ENCODE data around the gene STK40. TPM values are rescaled to one million over a fixed set of nuclear protein-coding genes. Genes with fewer than 3 reads are reported as not detected.

The STK40 gene
- total RNA-seq, 2 donors from 2014 or later: 30.8 to 111 TPM

DNA sequence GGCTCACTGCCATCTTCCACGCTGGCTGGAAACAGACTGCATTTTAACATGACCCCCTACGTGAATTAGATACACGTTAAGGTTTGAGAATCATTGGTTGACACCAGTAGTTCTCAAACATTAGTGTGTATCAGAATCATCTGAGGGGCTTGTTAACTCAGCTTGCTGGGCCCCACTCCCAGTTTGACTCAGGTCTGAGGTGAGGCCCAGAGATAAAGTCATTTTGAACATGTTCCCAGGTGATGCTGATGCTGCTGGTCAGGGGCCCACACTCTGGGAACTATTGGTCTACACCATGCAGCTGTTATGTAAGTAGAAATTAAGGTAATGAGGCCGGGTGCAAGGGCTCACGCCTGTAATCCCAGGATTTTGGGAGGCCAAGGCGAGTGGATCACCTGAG is 10.6 kb upstream of the STK40 start:
- 77% methylated on average over 6 of the region's 6 CpGs for WGBS
- Histone ChIP-seq H3K36me3 (peaks cover 8 to 15% of the 10 kb centered on the region in 2 donors), H3K9me3 (no peaks in the 10 kb centered on the region), H3K4me3 (no peak overlapping the region), H3K27ac (no peak overlapping the region), H3K4me1 (replicated peaks) (no peaks in the 10 kb centered on the region), H3K27me3 (replicated peaks; ENCODE audit: insufficient read depth) (no peaks in the 10 kb centered on the region)
- TF ChIP-seq, protein P1, sequence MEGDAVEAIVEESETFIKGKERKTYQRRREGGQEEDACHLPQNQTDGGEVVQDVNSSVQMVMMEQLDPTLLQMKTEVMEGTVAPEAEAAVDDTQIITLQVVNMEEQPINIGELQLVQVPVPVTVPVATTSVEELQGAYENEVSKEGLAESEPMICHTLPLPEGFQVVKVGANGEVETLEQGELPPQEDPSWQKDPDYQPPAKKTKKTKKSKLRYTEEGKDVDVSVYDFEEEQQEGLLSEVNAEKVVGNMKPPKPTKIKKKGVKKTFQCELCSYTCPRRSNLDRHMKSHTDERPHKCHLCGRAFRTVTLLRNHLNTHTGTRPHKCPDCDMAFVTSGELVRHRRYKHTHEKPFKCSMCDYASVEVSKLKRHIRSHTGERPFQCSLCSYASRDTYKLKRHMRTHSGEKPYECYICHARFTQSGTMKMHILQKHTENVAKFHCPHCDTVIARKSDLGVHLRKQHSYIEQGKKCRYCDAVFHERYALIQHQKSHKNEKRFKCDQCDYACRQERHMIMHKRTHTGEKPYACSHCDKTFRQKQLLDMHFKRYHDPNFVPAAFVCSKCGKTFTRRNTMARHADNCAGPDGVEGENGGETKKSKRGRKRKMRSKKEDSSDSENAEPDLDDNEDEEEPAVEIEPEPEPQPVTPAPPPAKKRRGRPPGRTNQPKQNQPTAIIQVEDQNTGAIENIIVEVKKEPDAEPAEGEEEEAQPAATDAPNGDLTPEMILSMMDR (IDR thresholded peaks at IDR 0.05): no peak
- TF ChIP-seq POLR2AphosphoS5 (IDR thresholded peaks at IDR 0.05): no peak
- no peak for TF ChIP-seq POLR2A (IDR thresholded peaks at IDR 0.05)
- no peak for DNase-seq (ENCODE audit: low spot score)
- intact Hi-C loops (cut with DNase I): no loop called here

DNA sequence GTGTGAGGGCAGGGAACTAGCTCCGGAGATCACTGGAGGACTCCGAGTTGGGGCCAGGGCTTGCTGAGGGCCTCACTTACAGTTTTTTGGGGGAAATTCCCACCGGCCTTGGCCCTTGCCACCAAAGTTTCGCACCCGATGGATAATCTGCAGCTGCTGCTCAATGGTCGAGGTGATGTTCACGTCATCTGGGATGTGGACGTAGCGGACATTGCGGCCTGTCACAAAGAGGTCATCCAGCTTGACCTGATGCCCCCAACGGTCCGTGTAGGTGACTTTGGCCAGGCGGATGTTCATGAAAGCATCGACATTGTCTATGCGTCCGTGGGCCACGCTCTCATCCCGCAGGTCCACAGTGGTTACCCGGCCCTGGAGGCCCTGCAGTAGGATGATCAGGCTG is 8.0 kb upstream of the STK40 start:
- DNase-seq (ENCODE audit: low spot score): no peak
- H3K27me3 ChIP-seq (replicated peaks; ENCODE audit: insufficient read depth): no peaks in the 10 kb centered on the region
- WGBS: 94% methylated on average over 19 of the region's 19 CpGs
- H3K4me1 ChIP-seq (replicated peaks): no peaks in the 10 kb centered on the region
- H3K27ac ChIP-seq: no peak overlapping the region
- intact Hi-C loops (cut with DNase I): no loop called here
- H3K9me3 ChIP-seq: no peaks in the 10 kb centered on the region
- TF ChIP-seq, protein P1 (IDR thresholded peaks at IDR 0.05): no peak
- TF ChIP-seq POLR2A (IDR thresholded peaks at IDR 0.05): no peak
- no peak for TF ChIP-seq POLR2AphosphoS5 (IDR thresholded peaks at IDR 0.05)
- peaks cover 8 to 15% of the 10 kb centered on the region in 2 donors for H3K36me3 ChIP-seq
- no peak overlapping the region for H3K4me3 ChIP-seq

DNA sequence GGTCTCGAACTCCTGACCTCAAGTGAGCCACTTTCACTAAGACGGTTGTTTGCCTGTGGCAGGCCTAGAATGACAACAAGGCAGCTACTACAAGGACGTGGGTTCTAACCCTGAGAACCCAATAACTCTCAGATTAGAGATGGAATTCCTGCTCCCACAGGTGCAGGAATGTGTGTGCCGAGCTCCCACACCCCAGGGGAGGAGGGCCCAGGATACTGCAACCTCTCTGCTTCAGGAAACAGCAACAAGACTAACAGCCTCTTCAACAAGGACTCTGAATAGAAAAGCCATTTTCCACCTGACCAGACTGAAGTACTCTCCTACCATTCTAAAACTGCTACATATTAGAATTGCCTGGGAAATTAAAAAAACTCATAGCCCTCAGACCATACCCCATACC is 7.1 kb upstream of the STK40 start:
- no peak for TF ChIP-seq POLR2A (IDR thresholded peaks at IDR 0.05)
- TF ChIP-seq, protein P1 (IDR thresholded peaks at IDR 0.05): no peak
- no peak for TF ChIP-seq POLR2AphosphoS5 (IDR thresholded peaks at IDR 0.05)
- intact Hi-C loops (cut with DNase I): no loop called here
- no peaks in the 10 kb centered on the region for H3K27me3 ChIP-seq (replicated peaks; ENCODE audit: insufficient read depth)
- 87% methylated on average over 4 of the region's 4 CpGs for WGBS
- no peaks in the 10 kb centered on the region for H3K9me3 ChIP-seq
- DNase-seq (ENCODE audit: low spot score): no peak
- no peaks in the 10 kb centered on the region for H3K4me1 ChIP-seq (replicated peaks)
- peaks cover 8 to 15% of the 10 kb centered on the region in 2 donors for H3K36me3 ChIP-seq
- no peak overlapping the region for H3K4me3 ChIP-seq
- no peak overlapping the region for H3K27ac ChIP-seq

DNA sequence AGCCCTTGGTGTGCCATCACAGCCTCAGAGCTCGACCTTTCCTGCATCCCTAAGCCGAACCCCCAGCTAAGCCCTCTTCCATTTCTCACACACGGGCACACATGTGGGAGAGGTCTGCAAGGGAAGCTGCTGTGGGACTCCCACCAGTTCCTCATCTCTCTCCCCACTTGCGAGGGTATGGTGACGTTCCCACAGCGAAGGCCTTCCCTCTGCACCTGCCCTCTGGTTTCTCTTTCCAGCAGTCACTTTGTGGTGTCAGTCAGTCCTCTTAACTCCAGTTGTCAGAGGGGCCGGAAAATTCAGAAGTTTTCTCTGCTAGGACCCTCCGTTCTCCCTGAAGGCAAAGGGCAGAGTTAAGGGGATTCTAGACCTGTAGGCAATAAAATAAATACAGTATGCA is 5.5 kb upstream of the STK40 start:
- Histone ChIP-seq H3K27ac (no peak overlapping the region), H3K9me3 (no peaks in the 10 kb centered on the region), H3K4me1 (replicated peaks) (peaks cover 9% of the 10 kb centered on the region), H3K27me3 (replicated peaks; ENCODE audit: insufficient read depth) (no peaks in the 10 kb centered on the region), H3K36me3 (peaks cover 8 to 15% of the 10 kb centered on the region in 2 donors), H3K4me3 (no peak overlapping the region)
- TF ChIP-seq POLR2A (IDR thresholded peaks at IDR 0.05) (no peak), POLR2AphosphoS5 (IDR thresholded peaks at IDR 0.05) (no peak)
- TF ChIP-seq, protein P1 (IDR thresholded peaks at IDR 0.05): no peak
- intact Hi-C loops (cut with DNase I): no loop called here
- WGBS: 91% methylated on average over 8 of the region's 8 CpGs
- no peak for DNase-seq (ENCODE audit: low spot score)

DNA sequence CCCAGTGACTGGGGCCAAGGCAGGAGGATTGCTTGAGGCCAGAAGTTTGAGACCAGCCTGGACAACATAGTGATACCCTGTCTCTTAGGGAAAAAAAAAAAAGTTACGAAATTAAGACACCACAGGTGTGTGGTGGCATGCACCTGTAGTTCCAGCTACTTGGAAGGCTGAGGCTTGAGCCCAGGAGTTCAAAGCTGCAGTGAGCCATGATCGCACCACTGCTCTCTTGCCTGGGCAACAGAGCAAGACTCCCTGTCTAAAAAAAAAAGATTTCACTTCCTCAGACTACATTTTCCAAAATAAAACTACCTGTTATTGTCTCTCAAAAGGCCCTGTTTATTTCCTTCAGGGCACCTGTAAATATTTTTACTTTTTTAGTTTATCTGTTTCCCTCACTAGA is 4.7 kb upstream of the STK40 start:
- Histone ChIP-seq H3K36me3 (peaks cover 8 to 15% of the 10 kb centered on the region in 2 donors), H3K9me3 (no peaks in the 10 kb centered on the region), H3K4me1 (replicated peaks) (peaks cover 9% of the 10 kb centered on the region), H3K27ac (no peak overlapping the region), H3K27me3 (replicated peaks; ENCODE audit: insufficient read depth) (no peaks in the 10 kb centered on the region), H3K4me3 (no peak overlapping the region)
- intact Hi-C loops (cut with DNase I): no loop called here
- 94% methylated on average over 2 of the region's 2 CpGs for WGBS
- no peak for DNase-seq (ENCODE audit: low spot score)
- TF ChIP-seq, protein P1 (IDR thresholded peaks at IDR 0.05): no peak
- no peak for TF ChIP-seq POLR2A (IDR thresholded peaks at IDR 0.05)
